HCT116 (cell line): ENCODE data around the gene ZNF800. TPM values are rescaled to one million over a fixed set of nuclear protein-coding genes. Genes with fewer than 3 reads are reported as not detected.

Source experiments
- ATAC-seq: fragments of 200-7000 bp; cut with Tn5 transposase; 2 replicates; pipeline ENCODE4 v1.9.1; 2020; ENCODE audit warnings: mild to moderate bottlenecking, moderate library complexity
- BruUV-seq: library from RNA; stranded (reverse); fragments of 400-500 nt; replicated peaks from 2 replicates; lab custom pipeline; 2021; lab: Mats Ljungman, UMichigan
- CTCF ChIA-PET: fragments of 300-600 bp; sonication (Branson Sonifier 250); formaldehyde crosslinking; loops from one replicate; lab custom pipeline; 2021; ENCODE audit warnings: antibody characterized with exemption; lab: Charles Lee
- POLR2A ChIA-PET: fragments of 300-600, 350-600 bp; sonication (Branson Sonifier 250); formaldehyde crosslinking; loops from one replicate; lab custom pipeline; 2021; ENCODE audit warnings: antibody characterized with exemption; lab: Charles Lee
- RAD21 ChIA-PET, 2 experiments: fragments of 300-600 bp; sonication (Branson Sonifier 250); formaldehyde crosslinking; loops; one replicate each; lab custom pipeline; 2023; ENCODE audit warnings: low total read pairs in 2 of 2; ENCODE audit not compliant: uncharacterized antibody in 2 of 2, unreplicated experiment in 2 of 2, low non-redundant PET in 1 of 2; lab: Charles Lee
- DNase-seq: peaks from one replicate; pipeline ENCODE4 v3.0.0-alpha.2; 2010; ENCODE audit warnings: low read depth, low spot score
- H2AFZ ChIP-seq: fragments of 200-600 bp; shearing (Covaris generic), sonication (generic); 2 replicates; pipeline ENCODE4 v1.6.1; 2017; ENCODE audit warnings: low read depth, mixed run types, mixed read lengths, antibody characterized with exemption, low read length; ENCODE audit not compliant: poor library complexity, severe bottlenecking
- H3K27ac ChIP-seq: 2 replicates; pipeline ENCODE4 v1.5.1; 2012; ENCODE audit warnings: low read depth, low read length
- H3K27me3 ChIP-seq: fragments of 200-600 bp; sonication (generic); 2 replicates; pipeline ENCODE4 v1.6.1; 2016; ENCODE audit warnings: mixed run types, low read length, mixed read lengths; ENCODE audit not compliant: insufficient read depth
- H3K36me3 ChIP-seq, 2 experiments: fragments of 200-500 bp in 1 of 2; fragments of 200-600 bp in 1 of 2; sonication (Bioruptor generic) in 1 of 2; sonication (generic) in 1 of 2; 2 replicates each; pipeline versions ENCODE4 v1.5.1 to v1.6.1; 2014 to 2016; ENCODE audit warnings: low read length in 2 of 2, inconsistent platforms in 1 of 2, mixed read lengths in 1 of 2, mixed run types in 1 of 2; ENCODE audit not compliant: insufficient read depth in 2 of 2, control insufficient read depth in 1 of 2
- H3K4me1 ChIP-seq, 2 experiments: fragments of 200-600 bp in 1 of 2; sonication (generic) in 1 of 2; 2 replicates each; pipeline versions ENCODE4 v1.5.1 to v1.6.1; 2012 to 2017; ENCODE audit warnings: low read length in 2 of 2, inconsistent platforms in 1 of 2, mild to moderate bottlenecking in 1 of 2, mixed read lengths in 1 of 2, mixed run types in 1 of 2, moderate library complexity in 1 of 2; ENCODE audit not compliant: insufficient read depth in 2 of 2, control insufficient read depth in 1 of 2
- H3K4me2 ChIP-seq: fragments of 200-600 bp; sonication (generic); 2 replicates; pipeline ENCODE4 v1.6.1; 2017; ENCODE audit warnings: mixed run types, low read length, mixed read lengths
- H3K4me3 ChIP-seq, 2 experiments: fragments of 200-600 bp in 1 of 2; sonication (generic) in 1 of 2; replicated peaks in 1 of 2; 2 replicates each; pipeline ENCODE4 v1.5.1; 2011 to 2016; ENCODE audit warnings: low read length in 2 of 2, control low read depth in 1 of 2, low read depth in 1 of 2, mild to moderate bottlenecking in 1 of 2, mixed read lengths in 1 of 2, mixed run types in 1 of 2
- H3K79me2 ChIP-seq: fragments of 200-600 bp; sonication (generic); 2 replicates; pipeline ENCODE4 v1.6.1; 2017; ENCODE audit warnings: mild to moderate bottlenecking, mixed run types, low read length, moderate library complexity, mixed read lengths; ENCODE audit not compliant: insufficient read depth
- H3K9ac ChIP-seq: fragments of 200-600 bp; sonication (generic); 2 replicates; pipeline ENCODE4 v1.6.1; 2016; ENCODE audit warnings: low read length, mixed read lengths
- H3K9me2 ChIP-seq: fragments of 200-600 bp; sonication (generic), shearing (Covaris generic); 2 replicates; pipeline ENCODE4 v1.6.1; 2017; ENCODE audit warnings: mixed run types, mild to moderate bottlenecking, moderate library complexity; ENCODE audit not compliant: insufficient read depth
- H3K9me3 ChIP-seq, 2 experiments: fragments of 200-500 bp in 1 of 2; fragments of 200-600 bp in 1 of 2; sonication (Bioruptor generic) in 1 of 2; sonication (generic) in 1 of 2; 2 replicates each; pipeline ENCODE4 v1.6.1; 2014 to 2017; ENCODE audit warnings: low read length in 2 of 2, mixed read lengths in 2 of 2, inconsistent platforms in 1 of 2, low read depth in 1 of 2, mild to moderate bottlenecking in 1 of 2, mixed run types in 1 of 2, moderate library complexity in 1 of 2; ENCODE audit not compliant: control insufficient read depth in 1 of 2, insufficient read depth in 1 of 2
- H4K20me1 ChIP-seq: fragments of 200-600 bp; sonication (generic), shearing (Covaris generic); 2 replicates; pipeline ENCODE4 v1.6.1; 2017; ENCODE audit warnings: mixed run types, mild to moderate bottlenecking, moderate library complexity; ENCODE audit not compliant: insufficient read depth
- CBX3 ChIP-seq: IDR thresholded peaks from 2 replicates; pipeline ENCODE4 v1.6.1; 2012; ENCODE audit warnings: low read depth
- CEBPB ChIP-seq: IDR thresholded peaks from 2 replicates; pipeline ENCODE4 v1.6.1; 2012; ENCODE audit warnings: low read depth
- EGR1 ChIP-seq: IDR thresholded peaks from 2 replicates; pipeline ENCODE4 v1.6.1; 2012; ENCODE audit warnings: low read depth
- EZH2 ChIP-seq: fragments of 200-600 bp; sonication (generic); IDR thresholded peaks from 2 replicates; pipeline ENCODE4 v1.6.1; 2017; ENCODE audit warnings: antibody characterized with exemption, mixed run types
- EZH2phosphoT487 ChIP-seq: fragments of 200-600 bp; IDR thresholded peaks from 2 replicates; pipeline ENCODE4 v1.6.1; 2018; ENCODE audit warnings: antibody characterized with exemption, borderline replicate concordance
- FOSL1 ChIP-seq: IDR thresholded peaks from 2 replicates; pipeline ENCODE4 v1.6.1; 2012; ENCODE audit warnings: low read depth
- POLR2AphosphoS5 ChIP-seq: IDR thresholded peaks from 2 replicates; pipeline ENCODE4 v1.6.1; 2011; ENCODE audit warnings: mild to moderate bottlenecking, low read depth, low read length, moderate library complexity
- RAD21 ChIP-seq: IDR thresholded peaks from 2 replicates; pipeline ENCODE4 v1.6.1; 2012; ENCODE audit warnings: low read depth, mild to moderate bottlenecking
- SIN3A ChIP-seq: IDR thresholded peaks from 2 replicates; pipeline ENCODE4 v1.6.1; 2012; ENCODE audit warnings: low read depth
- SP1 ChIP-seq: IDR thresholded peaks from 2 replicates; pipeline ENCODE4 v1.6.1; 2012; ENCODE audit warnings: low read depth
- SRF ChIP-seq: IDR thresholded peaks from 2 replicates; pipeline ENCODE4 v1.6.1; 2012; ENCODE audit warnings: low read depth
- TCF7L2 ChIP-seq: IDR thresholded peaks from 2 replicates; pipeline ENCODE4 v1.7.0; 2011; ENCODE audit warnings: borderline replicate concordance, inconsistent platforms; ENCODE audit not compliant: insufficient read depth, insufficient read length; ENCODE audit errors: extremely low read depth
- ZFX ChIP-seq: fragments of 450-650 bp; IDR thresholded peaks from 2 replicates; pipeline ENCODE4 v1.6.1; 2017
- ZNF274 ChIP-seq: fragments of 200-500 bp; sonication (Bioruptor generic); IDR thresholded peaks from 2 replicates; pipeline ENCODE4 v1.6.1; 2014; ENCODE audit warnings: mild to moderate bottlenecking, low read depth, low read length, inconsistent platforms
- intact Hi-C: fragments of 100-400 bp; cut with micrococcal nuclease; formaldehyde crosslinking; loops from 2 replicates; pipeline ENCODE4 v1.10.0; 2022
- total RNA-seq: library from RNA; stranded (reverse); gene quantifications from one replicate; pipeline ENCODE4 v1.2.1, GENCODE V29; 2021; ENCODE audit not compliant: unreplicated experiment
- TF ChIP-seq, protein P1 (sequence below): IDR thresholded peaks from 2 replicates; pipeline ENCODE4 v1.6.1; 2012
- TF ChIP-seq, protein P2 (sequence below): IDR thresholded peaks from 2 replicates; pipeline ENCODE4 v1.6.1; 2012
- TF ChIP-seq, protein P3 (sequence below): IDR thresholded peaks from 2 replicates; pipeline ENCODE4 v1.6.1; 2012; ENCODE audit warnings: low read depth

Gene ZNF800
- total RNA-seq, 1 experiment from 2014 or later = 30.9 TPM

DNA sequence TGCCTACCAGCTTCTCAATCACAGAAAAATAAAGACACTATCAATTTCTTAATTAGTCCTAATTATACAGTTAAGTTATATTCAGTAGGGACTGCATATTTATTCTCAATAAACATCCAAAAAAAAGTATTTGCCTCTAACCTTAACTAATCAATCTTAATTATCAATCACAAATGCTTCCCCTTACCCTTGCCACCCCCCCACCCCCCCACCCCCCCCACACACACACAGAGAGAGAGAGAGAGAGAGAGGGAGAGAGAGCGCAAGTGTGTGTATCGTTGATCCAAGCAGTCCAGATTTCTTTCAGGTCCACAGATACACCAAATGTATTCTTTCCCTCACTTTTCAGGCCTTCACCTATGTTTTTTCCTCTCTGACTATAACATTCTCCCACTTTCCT, 12.9 kb downstream of the ZNF800 start:
- H3K9me2 ChIP-seq = no peaks in the 10 kb centered on the region
- BruUV-seq = no TSS peak
- H3K9ac ChIP-seq = no peak overlapping the region
- TF ChIP-seq SRF (no peak), EZH2phosphoT487 (no peak), ZNF274 (no peak)
- DNase-seq (no peak), ATAC-seq (no peak)
- no peak overlapping the region for H3K27ac ChIP-seq
- CTCF ChIA-PET = no interaction called here
- intact Hi-C loops = no loop called here
- H3K9me3 ChIP-seq = no peaks in the 10 kb centered on the region
- no peak overlapping the region for H3K4me2 ChIP-seq
- H3K4me3 ChIP-seq = no peak overlapping the region
- H3K27me3 ChIP-seq = no peaks in the 10 kb centered on the region
- peaks cover 4 to 13% of the 10 kb centered on the region in 2 experiments for H3K4me1 ChIP-seq
- H3K79me2 ChIP-seq = peaks cover 91% of the 10 kb centered on the region
- RAD21 ChIA-PET = no interaction called here
- peaks cover 8 to 11% of the 10 kb centered on the region in 2 experiments; a peak in 2 of 4 replicates for H3K36me3 ChIP-seq
- no peak overlapping the region for H2AFZ ChIP-seq
- POLR2A ChIA-PET = no interaction called here
- peaks cover 14% of the 10 kb centered on the region; the same call in 1 of the 2 replicates for H4K20me1 ChIP-seq

DNA sequence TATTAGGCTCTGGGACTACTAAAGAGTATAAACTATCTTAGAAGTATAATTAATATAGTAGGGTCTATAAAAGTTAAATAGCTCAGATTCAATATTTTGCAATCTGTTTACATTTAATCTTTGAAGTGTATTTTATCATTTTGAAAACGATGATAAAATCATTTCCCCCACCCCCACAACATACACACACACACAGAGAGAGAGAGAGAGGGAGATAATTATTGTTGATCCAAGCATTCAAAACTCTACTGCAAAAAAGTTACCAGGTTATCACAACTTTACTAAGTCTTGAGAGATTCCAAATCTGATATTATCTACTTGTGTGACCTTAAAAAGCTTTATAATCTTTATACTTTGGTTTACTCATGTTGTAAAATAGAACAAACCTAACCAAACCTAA, 14.0 kb downstream of the ZNF800 start:
- no peak overlapping the region for H2AFZ ChIP-seq
- TF ChIP-seq, protein P1, sequence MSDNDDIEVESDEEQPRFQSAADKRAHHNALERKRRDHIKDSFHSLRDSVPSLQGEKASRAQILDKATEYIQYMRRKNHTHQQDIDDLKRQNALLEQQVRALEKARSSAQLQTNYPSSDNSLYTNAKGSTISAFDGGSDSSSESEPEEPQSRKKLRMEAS = no peak
- no peak for TF ChIP-seq TCF7L2
- TF ChIP-seq EZH2 = no peak
- TF ChIP-seq RAD21 = no peak
- TF ChIP-seq FOSL1 = no peak
- TF ChIP-seq, protein P2, sequence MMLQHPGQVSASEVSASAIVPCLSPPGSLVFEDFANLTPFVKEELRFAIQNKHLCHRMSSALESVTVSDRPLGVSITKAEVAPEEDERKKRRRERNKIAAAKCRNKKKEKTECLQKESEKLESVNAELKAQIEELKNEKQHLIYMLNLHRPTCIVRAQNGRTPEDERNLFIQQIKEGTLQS = no peak
- no peak for TF ChIP-seq ZNF274
- no peak for TF ChIP-seq SP1
- no peak for TF ChIP-seq ZFX
- TF ChIP-seq CEBPB = no peak
- TF ChIP-seq, protein P3, sequence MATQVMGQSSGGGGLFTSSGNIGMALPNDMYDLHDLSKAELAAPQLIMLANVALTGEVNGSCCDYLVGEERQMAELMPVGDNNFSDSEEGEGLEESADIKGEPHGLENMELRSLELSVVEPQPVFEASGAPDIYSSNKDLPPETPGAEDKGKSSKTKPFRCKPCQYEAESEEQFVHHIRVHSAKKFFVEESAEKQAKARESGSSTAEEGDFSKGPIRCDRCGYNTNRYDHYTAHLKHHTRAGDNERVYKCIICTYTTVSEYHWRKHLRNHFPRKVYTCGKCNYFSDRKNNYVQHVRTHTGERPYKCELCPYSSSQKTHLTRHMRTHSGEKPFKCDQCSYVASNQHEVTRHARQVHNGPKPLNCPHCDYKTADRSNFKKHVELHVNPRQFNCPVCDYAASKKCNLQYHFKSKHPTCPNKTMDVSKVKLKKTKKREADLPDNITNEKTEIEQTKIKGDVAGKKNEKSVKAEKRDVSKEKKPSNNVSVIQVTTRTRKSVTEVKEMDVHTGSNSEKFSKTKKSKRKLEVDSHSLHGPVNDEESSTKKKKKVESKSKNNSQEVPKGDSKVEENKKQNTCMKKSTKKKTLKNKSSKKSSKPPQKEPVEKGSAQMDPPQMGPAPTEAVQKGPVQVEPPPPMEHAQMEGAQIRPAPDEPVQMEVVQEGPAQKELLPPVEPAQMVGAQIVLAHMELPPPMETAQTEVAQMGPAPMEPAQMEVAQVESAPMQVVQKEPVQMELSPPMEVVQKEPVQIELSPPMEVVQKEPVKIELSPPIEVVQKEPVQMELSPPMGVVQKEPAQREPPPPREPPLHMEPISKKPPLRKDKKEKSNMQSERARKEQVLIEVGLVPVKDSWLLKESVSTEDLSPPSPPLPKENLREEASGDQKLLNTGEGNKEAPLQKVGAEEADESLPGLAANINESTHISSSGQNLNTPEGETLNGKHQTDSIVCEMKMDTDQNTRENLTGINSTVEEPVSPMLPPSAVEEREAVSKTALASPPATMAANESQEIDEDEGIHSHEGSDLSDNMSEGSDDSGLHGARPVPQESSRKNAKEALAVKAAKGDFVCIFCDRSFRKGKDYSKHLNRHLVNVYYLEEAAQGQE = no peak
- no peak for TF ChIP-seq EGR1
- TF ChIP-seq POLR2AphosphoS5 = no peak
- TF ChIP-seq SIN3A = no peak
- TF ChIP-seq SRF = no peak
- no peak for TF ChIP-seq CBX3

More for the DNA sequence above, 14.0 kb downstream of the ZNF800 start:
- H3K9me2 ChIP-seq = no peaks in the 10 kb centered on the region
- no peaks in the 10 kb centered on the region for H3K9me3 ChIP-seq
- no peak for ATAC-seq
- BruUV-seq = no TSS peak
- H3K9ac ChIP-seq = no peak overlapping the region
- no peaks in the 10 kb centered on the region for H3K27me3 ChIP-seq
- H3K4me3 ChIP-seq = no peak overlapping the region
- H3K36me3 ChIP-seq = peaks cover 16 to 20% of the 10 kb centered on the region in 2 experiments
- CTCF ChIA-PET = no interaction called here
- H3K4me1 ChIP-seq = peaks cover 4 to 7% of the 10 kb centered on the region in 2 experiments
- no peak overlapping the region for H3K4me2 ChIP-seq
- H4K20me1 ChIP-seq = peaks cover 13% of the 10 kb centered on the region; the same call in 1 of the 2 replicates
- peaks cover 91% of the 10 kb centered on the region for H3K79me2 ChIP-seq
- H3K27ac ChIP-seq = no peak overlapping the region
- RAD21 ChIA-PET = no interaction called here
- POLR2A ChIA-PET = no interaction called here
- intact Hi-C loops = no loop called here
- DNase-seq = no peak
